H1 (cell line): ENCODE data around the gene SSX4. TPM values are rescaled to one million over a fixed set of nuclear protein-coding genes. Genes with fewer than 3 reads are reported as not detected.
"Not testable (repeated sequence)": the region's sequence is repeated elsewhere in the genome, so short reads cannot be mapped to it uniquely, and the experiment has no call there.

Experiments
- CTCF ChIA-PET: fragments of 300-600 bp; sonication (Branson Sonifier 250); formaldehyde crosslinking; loops from one replicate; lab custom pipeline; 2021; ENCODE audit not compliant: partially characterized antibody; lab: Charles Lee
- POLR2A ChIA-PET: fragments of 300-600 bp; sonication (Branson Sonifier 250); formaldehyde crosslinking; loops from one replicate; lab custom pipeline; 2021; ENCODE audit warnings: inconsistent platforms; ENCODE audit not compliant: partially characterized antibody; lab: Charles Lee
- DNase-seq, 2 experiments: peaks; one replicate each; pipeline versions ENCODE4 v3.0.0 to v3.0.0-alpha.2; 2010 to 2022; ENCODE audit warnings: low spot score in 2 of 2, low read depth in 1 of 2, mixed read lengths in 1 of 2
- FAIRE-seq: peaks from 2 replicates; lab custom pipeline; 2011; peaks lifted over from hg19 to GRCh38; lab: Jason Lieb, UNC
- H2AFZ ChIP-seq: 2 replicates; pipeline ENCODE4 v1.8.1; 2012; ENCODE audit warnings: low read length, inconsistent platforms
- H2AK5ac ChIP-seq: 2 replicates; pipeline ENCODE4 v1.6.1; 2013; ENCODE audit warnings: low read depth, low read length
- H2BK120ac ChIP-seq: replicated peaks from 2 replicates; pipeline ENCODE3; 2013; ENCODE audit warnings: low read depth, low read length, inconsistent platforms
- H2BK12ac ChIP-seq: 2 replicates; pipeline ENCODE4 v1.6.1; 2013; ENCODE audit warnings: low read depth, low read length
- H2BK15ac ChIP-seq: 2 replicates; pipeline ENCODE4 v1.6.1; 2013; ENCODE audit warnings: low read length
- H2BK20ac ChIP-seq: 2 replicates; pipeline ENCODE4 v1.6.1; 2013; ENCODE audit warnings: low read length
- H2BK5ac ChIP-seq: 2 replicates; pipeline ENCODE4 v1.6.1; 2013; ENCODE audit warnings: low read depth, low read length
- H3K14ac ChIP-seq: 2 replicates; pipeline ENCODE4 v1.6.1; 2013; ENCODE audit warnings: inconsistent platforms; ENCODE audit not compliant: insufficient read length
- H3K18ac ChIP-seq: 2 replicates; pipeline ENCODE4 v1.6.1; 2013; ENCODE audit warnings: low read length; ENCODE audit errors: extremely low read depth
- H3K23ac ChIP-seq: 2 replicates; pipeline ENCODE4 v1.6.1; 2013; ENCODE audit warnings: inconsistent platforms; ENCODE audit not compliant: insufficient read length
- H3K23me2 ChIP-seq: 2 replicates; pipeline ENCODE4 v1.6.1; 2013; ENCODE audit warnings: low read depth, low read length
- H3K27ac ChIP-seq: 2 replicates; pipeline ENCODE4 v1.6.1; 2011; ENCODE audit warnings: low read depth, low read length, inconsistent platforms
- H3K27me3 ChIP-seq, 4 experiments: replicated peaks in 1 of 4; 1 replicate in 1 of 4; 2 replicates in 3 of 4; pipeline versions ENCODE4 v1.6.1 to v1.8.1; 2011 to 2013; ENCODE audit warnings: low read length in 3 of 4, mild to moderate bottlenecking in 3 of 4, inconsistent platforms in 2 of 4, mixed read lengths in 2 of 4, moderate library complexity in 1 of 4; ENCODE audit not compliant: control insufficient read depth in 3 of 4, insufficient read depth in 3 of 4; ENCODE audit errors: extremely low read depth in 1 of 4
- H3K36me3 ChIP-seq, 4 experiments: 2 replicates each; pipeline versions ENCODE4 v1.6.1 to v1.8.1; 2011 to 2013; ENCODE audit warnings: mild to moderate bottlenecking in 4 of 4, low read length in 3 of 4, moderate library complexity in 2 of 4, control low read depth in 1 of 4, inconsistent platforms in 1 of 4; ENCODE audit not compliant: insufficient read depth in 4 of 4, control insufficient read depth in 2 of 4
- H3K4ac ChIP-seq: replicated peaks from 2 replicates; pipeline ENCODE3; 2013; ENCODE audit warnings: low read length, low read depth, mixed read lengths, inconsistent platforms; ENCODE audit not compliant: insufficient read length
- H3K4me1 ChIP-seq, 4 experiments: replicated peaks in 1 of 4; 1 replicate in 1 of 4; 2 replicates in 3 of 4; pipeline versions ENCODE4 v1.6.1 to v1.8.1; 2011 to 2013; ENCODE audit warnings: low read length in 3 of 4, inconsistent platforms in 2 of 4, mixed read lengths in 1 of 4; ENCODE audit not compliant: insufficient read depth in 4 of 4, control insufficient read depth in 3 of 4
- H3K4me2 ChIP-seq, 2 experiments: 2 replicates each; pipeline versions ENCODE4 v1.6.1 to v1.8.1; 2011 to 2013; ENCODE audit warnings: low read depth in 2 of 2, low read length in 2 of 2, control low read depth in 1 of 2, inconsistent platforms in 1 of 2, mild to moderate bottlenecking in 1 of 2; ENCODE audit not compliant: insufficient read depth in 1 of 2
- H3K4me3 ChIP-seq, 4 experiments: fragments of 200-600, 300-600 bp in 1 of 4; sonication (generic), shearing (Covaris generic), sonication (Bioruptor Twin) in 1 of 4; 2 replicates each; pipeline versions ENCODE4 v1.5.1 to v1.8.1; 2011 to 2016; ENCODE audit warnings: low read length in 4 of 4, low read depth in 3 of 4, control low read depth in 2 of 4, inconsistent platforms in 2 of 4, mild to moderate bottlenecking in 2 of 4, mixed read lengths in 1 of 4, moderate library complexity in 1 of 4; ENCODE audit not compliant: insufficient read depth in 2 of 4; ENCODE audit errors: extremely low read depth in 1 of 4
- H3K56ac ChIP-seq: replicated peaks from 2 replicates; pipeline ENCODE3; 2013; ENCODE audit warnings: low read depth, mild to moderate bottlenecking, mixed read lengths, low read length, inconsistent platforms; ENCODE audit not compliant: insufficient read length
- H3K79me1 ChIP-seq: 2 replicates; pipeline ENCODE4 v1.6.1; 2013; ENCODE audit warnings: low read depth, low read length, control low read depth
- H3K79me2 ChIP-seq, 2 experiments: 2 replicates each; pipeline versions ENCODE4 v1.6.1 to v1.8.1; 2012 to 2013; ENCODE audit warnings: low read length in 2 of 2, mild to moderate bottlenecking in 2 of 2, inconsistent platforms in 1 of 2; ENCODE audit not compliant: insufficient read depth in 2 of 2, control insufficient read depth in 1 of 2
- H3K9ac ChIP-seq, 4 experiments: replicated peaks in 1 of 4; 1 replicate in 1 of 4; 2 replicates in 3 of 4; pipeline versions ENCODE4 v1.6.1 to v1.8.1; 2011 to 2013; ENCODE audit warnings: low read depth in 3 of 4, low read length in 3 of 4, control low read depth in 2 of 4, mild to moderate bottlenecking in 2 of 4, moderate library complexity in 2 of 4, inconsistent platforms in 1 of 4; ENCODE audit errors: extremely low read depth in 1 of 4
- H3K9me3 ChIP-seq, 2 experiments: 2 replicates each; pipeline versions ENCODE4 v1.6.1 to v1.8.1; 2012 to 2013; ENCODE audit warnings: mild to moderate bottlenecking in 2 of 2, moderate library complexity in 2 of 2, control low read depth in 1 of 2, inconsistent platforms in 1 of 2, low read depth in 1 of 2, low read length in 1 of 2, mixed read lengths in 1 of 2; ENCODE audit not compliant: insufficient read depth in 2 of 2
- H4K20me1 ChIP-seq, 2 experiments: replicated peaks in 1 of 2; 2 replicates each; pipeline versions ENCODE3 to v1.8.1; 2011 to 2013; ENCODE audit warnings: inconsistent platforms in 2 of 2, low read length in 2 of 2, mild to moderate bottlenecking in 1 of 2; ENCODE audit not compliant: insufficient read depth in 2 of 2, control insufficient read depth in 1 of 2
- H4K5ac ChIP-seq: 2 replicates; pipeline ENCODE4 v1.6.1; 2013; ENCODE audit warnings: low read length, low read depth, mixed read lengths, inconsistent platforms; ENCODE audit not compliant: insufficient read length
- H4K8ac ChIP-seq: 2 replicates; pipeline ENCODE4 v1.8.0; 2013; ENCODE audit warnings: mild to moderate bottlenecking, moderate library complexity, low read length, inconsistent platforms; ENCODE audit not compliant: insufficient read depth; ENCODE audit errors: extremely low read depth
- H4K91ac ChIP-seq: replicated peaks from 2 replicates; pipeline ENCODE3; 2013; ENCODE audit warnings: low read length, mixed read lengths, inconsistent platforms; ENCODE audit not compliant: insufficient read length
- WGBS, 2 experiments: shearing (Covaris generic) in 1 of 2; methylation state at CpG; one replicate each; pipeline versions ENCODE4 v1.1.6 to v1.1.7; 2013 to 2015; ENCODE audit warnings: low lambda C conversion rate in 2 of 2, mixed read lengths in 2 of 2, inconsistent platforms in 1 of 2, low coverage in 1 of 2, missing lambda C conversion rate in 1 of 2; ENCODE audit not compliant: insufficient replicate concordance in 2 of 2, insufficient coverage in 1 of 2, insufficient read length in 1 of 2; ENCODE audit errors: extremely low coverage in 1 of 2, missing lambda C conversion rate in 1 of 2; 5-methylcytosine and 5-hydroxymethylcytosine counted together
- polyA plus RNA-seq, 7 experiments: library from polyadenylated mRNA; depleted of rRNA in 3 of 7; stranded (reverse) in 5 of 7; unstranded in 2 of 7; fragments of >200 nt in 5 of 7; fragments of 200-250 nt in 2 of 7; gene quantifications; 1 replicate in 5 of 7; 2 replicates in 1 of 7; 4 replicates in 1 of 7; pipeline versions ENCODE4 v1.2.1 to v1.2.3, GENCODE V29; 2011 to 2013; ENCODE audit warnings: missing spikeins in 2 of 7, mixed read lengths in 2 of 7
- small RNA-seq: library from polyadenylated mRNA; stranded (forward); fragments of <200 nt; extraction: miRNeasy Mini kit (QIAGEN cat#:217004); gene quantifications from one replicate; pipeline ENCODE3, GENCODE V24; 2013; ENCODE audit not compliant: insufficient read depth
- total RNA-seq: library from RNA; stranded (reverse); fragmentation: NEBNext Ultra II Directional; extraction: Animal tissue kit (Norgen Biotek cat#: 25700); gene quantifications from 2 replicates; pipeline ENCODE4 v1.2.1, GENCODE V29; 2021

SSX4 gene
- total and polyA plus RNA-seq, 2 of the 8 experiments (the other 6 are each of a cell fraction or from before 2014, with no cell fraction given), result 0.26 to 0.32 TPM

- H2AFZ ChIP-seq, H2BK5ac ChIP-seq, H3K18ac ChIP-seq, H3K4me3 ChIP-seq, H3K9me3 ChIP-seq, CTCF ChIA-PET, H3K23ac ChIP-seq, H3K27me3 ChIP-seq, H3K4ac ChIP-seq, H3K9ac ChIP-seq, H3K27ac ChIP-seq, H2BK15ac ChIP-seq, H3K14ac ChIP-seq, H2BK12ac ChIP-seq, H3K4me2 ChIP-seq, H4K8ac ChIP-seq, H4K20me1 ChIP-seq, H3K23me2 ChIP-seq, H3K36me3 ChIP-seq, H4K5ac ChIP-seq, H2AK5ac ChIP-seq, POLR2A ChIA-PET, H3K79me1 ChIP-seq, H3K56ac ChIP-seq, H4K91ac ChIP-seq, H3K4me1 ChIP-seq, H3K79me2 ChIP-seq, H2BK20ac ChIP-seq, FAIRE-seq, H2BK120ac ChIP-seq: not testable (repeated sequence)
- DNase-seq, result peak in 1 of 2 experiments; percentile 44
- WGBS, 2 experiments, result 78% methylated on average over 7 of the region's 13 CpGs; no CpG with 5 or more reads in 1 of the 2 experiments
Observed at GRCh38 chrX:48433713-48434112, 50.4 kb downstream of the SSX4 start.

Small RNA genes lying within 50 kb of the gene (small RNA-seq; reads per million reads assigned to genes)
- gene AL606490.4 (not detected), gene AL606490.7 (not detected), gene AL606490.9 (not detected)

Other genes starting within 250 kb of the SSX4 start
- not detected in 2 replicates for gene SSX5, start 186.7 kb upstream of the SSX4 start, total RNA-seq
- not detected in 2 replicates for gene SSX5, start 186.7 kb upstream of the SSX4 start, polyA plus RNA-seq (2011; rRNA removed)
- gene SSX1, start 128.1 kb upstream of the SSX4 start, total RNA-seq, result not detected in 2 replicates
- gene SSX1, start 128.1 kb upstream of the SSX4 start, polyA plus RNA-seq (2011; rRNA removed), result 0.08 TPM in 1 of 2 replicates, not detected in the other
- not detected in 2 replicates for gene SSX3, start 26.8 kb upstream of the SSX4 start, total RNA-seq
- gene SSX3, start 26.8 kb upstream of the SSX4 start, polyA plus RNA-seq (2011; rRNA removed), result not detected in 2 replicates
- 0.32 TPM in 1 of 2 replicates, not detected in the other for gene SSX4B, start 28.4 kb downstream of the SSX4 start, total RNA-seq
- 0.14 and 0.26 TPM in 2 replicates for gene SSX4B, start 28.4 kb downstream of the SSX4 start, polyA plus RNA-seq (2011; rRNA removed)
- 70.9 and 73.8 TPM in 2 replicates for gene SLC38A5, start 86.7 kb downstream of the SSX4 start, total RNA-seq
- gene SLC38A5, start 86.7 kb downstream of the SSX4 start, polyA plus RNA-seq (2011; rRNA removed), result 106 and 135 TPM in 2 replicates
- 55.4 and 62.4 TPM in 2 replicates for gene FTSJ1, start 92.7 kb downstream of the SSX4 start, total RNA-seq
- 80.4 and 104 TPM in 2 replicates for gene FTSJ1, start 92.7 kb downstream of the SSX4 start, polyA plus RNA-seq (2011; rRNA removed)
- gene PORCN, start 125.5 kb downstream of the SSX4 start, total RNA-seq, result 14.0 and 14.6 TPM in 2 replicates
- gene PORCN, start 125.5 kb downstream of the SSX4 start, polyA plus RNA-seq (2011; rRNA removed), result 34.1 and 47.0 TPM in 2 replicates
- 143 and 145 TPM in 2 replicates for gene EBP, start 138.3 kb downstream of the SSX4 start, total RNA-seq
- gene EBP, start 138.3 kb downstream of the SSX4 start, polyA plus RNA-seq (2011; rRNA removed), result 286 and 288 TPM in 2 replicates
- 6.5 and 9.7 TPM in 2 replicates for gene TBC1D25, start 156.2 kb downstream of the SSX4 start, total RNA-seq
- gene TBC1D25, start 156.2 kb downstream of the SSX4 start, polyA plus RNA-seq (2011; rRNA removed), result 6.8 and 11.4 TPM in 2 replicates
- gene RBM3, start 190.9 kb downstream of the SSX4 start, total RNA-seq, result 159 and 164 TPM in 2 replicates
- gene RBM3, start 190.9 kb downstream of the SSX4 start, polyA plus RNA-seq (2011; rRNA removed), result 73.2 and 99.6 TPM in 2 replicates
- gene WDR13, start 214.0 kb downstream of the SSX4 start, total RNA-seq, result 19.4 and 19.7 TPM in 2 replicates
- 46.3 and 120 TPM in 2 replicates for gene WDR13, start 214.0 kb downstream of the SSX4 start, polyA plus RNA-seq (2011; rRNA removed)